ENCODE results near the gene DCAF7.

DCAF7 gene

GRCh38 chr17:63546308-63547082 is 3.8 kb upstream of the DCAF7 start:
- no peaks in the 10 kb centered on the region for H3K36me3 Mint-ChIP-seq (ENCODE audit: low read depth)
- no peak overlapping the region for H3K4me3 Mint-ChIP-seq
- H3K27ac Mint-ChIP-seq, result no peak overlapping the region
- no peak for DNase-seq
- TF ChIP-seq CTCF (IDR thresholded peaks at IDR 0.05), result no peak
- peaks cover 12% of the 10 kb centered on the region for H3K27me3 Mint-ChIP-seq (ENCODE audit: low read depth, poor library complexity)
- H3K4me1 Mint-ChIP-seq, result peaks cover 12% of the 10 kb centered on the region
- no peaks in the 10 kb centered on the region for H3K9me3 Mint-ChIP-seq

- Mint-ChIP-seq H3K36me3 (ENCODE audit: low read depth) (no peaks in the 10 kb centered on the region), H3K4me3 (no peak overlapping the region), H3K4me1 (peaks cover 12% of the 10 kb centered on the region), H3K27me3 (ENCODE audit: low read depth, poor library complexity) (peaks cover 12% of the 10 kb centered on the region), H3K9me3 (no peaks in the 10 kb centered on the region), H3K27ac (no peak overlapping the region)
- TF ChIP-seq CTCF (IDR thresholded peaks at IDR 0.05), result no peak
- no peak for DNase-seq
These were observed 3.2 kb upstream of the DCAF7 start for GRCh38 chr17:63547083-63547523.

- no peak overlapping the region for H3K27ac Mint-ChIP-seq
- H3K4me3 Mint-ChIP-seq, result peak overlapping the region; percentile 93
- H3K27me3 Mint-ChIP-seq (ENCODE audit: low read depth, poor library complexity), result peaks cover 12% of the 10 kb centered on the region
- no peaks in the 10 kb centered on the region for H3K9me3 Mint-ChIP-seq
- peaks cover 9% of the 10 kb centered on the region for H3K36me3 Mint-ChIP-seq (ENCODE audit: low read depth)
- H3K4me1 Mint-ChIP-seq, result peaks cover 28% of the 10 kb centered on the region
- no peak for TF ChIP-seq CTCF (IDR thresholded peaks at IDR 0.05)
- DNase-seq, result no peak
These were observed 860 bp upstream of the DCAF7 start for GRCh38 chr17:63549289-63549945.

- H3K36me3 Mint-ChIP-seq (ENCODE audit: low read depth), result peaks cover 23% of the 10 kb centered on the region
- no peak for TF ChIP-seq CTCF (IDR thresholded peaks at IDR 0.05)
- H3K4me1 Mint-ChIP-seq, result peaks cover 30% of the 10 kb centered on the region
- peak overlapping the region; percentile 99 for H3K27ac Mint-ChIP-seq
- DNase-seq, result peak; percentile 46
- peaks cover 12% of the 10 kb centered on the region for H3K27me3 Mint-ChIP-seq (ENCODE audit: low read depth, poor library complexity)
- H3K4me3 Mint-ChIP-seq, result peak overlapping the region; percentile 93
- peaks cover 4% of the 10 kb centered on the region for H3K9me3 Mint-ChIP-seq
These were observed 751 bp downstream of the DCAF7 start for GRCh38 chr17:63550817-63551639.

GRCh38 chr17:63552211-63552610 is 1.9 kb downstream of the DCAF7 start:
- H3K36me3 Mint-ChIP-seq (ENCODE audit: low read depth), result peaks cover 33% of the 10 kb centered on the region
- H3K4me3 Mint-ChIP-seq, result peak overlapping the region; percentile 93
- no peak overlapping the region for H3K27ac Mint-ChIP-seq
- H3K4me1 Mint-ChIP-seq, result peaks cover 30% of the 10 kb centered on the region
- peaks cover 15% of the 10 kb centered on the region for H3K9me3 Mint-ChIP-seq
- H3K27me3 Mint-ChIP-seq (ENCODE audit: low read depth, poor library complexity), result peaks cover 9% of the 10 kb centered on the region
- no peak for TF ChIP-seq CTCF (IDR thresholded peaks at IDR 0.05)
- no peak for DNase-seq

Measured in nephron progenitor cell (in vitro differentiated cells).